ENCODE data around the gene ABCA2.

- TF ChIP-seq CTCF (conservative IDR thresholded peaks at IDR 0.05 in 1 of 2, IDR thresholded peaks at IDR 0.05 in 1 of 2; ENCODE audit: extremely low read depth in 1 of 2, insufficient read depth in 1 of 2, low read depth in 1 of 2, low read length in 2 of 2) (no peak), EZH2 (IDR thresholded peaks at IDR 0.05; ENCODE audit: borderline replicate concordance, low read length) (no peak)
Measured at GRCh38 chr9:137057545-137057944, 29.5 kb upstream of the ABCA2 start.
